ENCODE results near the gene SLC35E4.
A peak's percentile ranks its signal among the peaks of the same experiment; 100 is the strongest.
"Not testable (repeated sequence)": the region's sequence is repeated elsewhere in the genome, so short reads cannot be mapped to it uniquely, and the experiment has no call there.

The SLC35E4 gene, protein sequence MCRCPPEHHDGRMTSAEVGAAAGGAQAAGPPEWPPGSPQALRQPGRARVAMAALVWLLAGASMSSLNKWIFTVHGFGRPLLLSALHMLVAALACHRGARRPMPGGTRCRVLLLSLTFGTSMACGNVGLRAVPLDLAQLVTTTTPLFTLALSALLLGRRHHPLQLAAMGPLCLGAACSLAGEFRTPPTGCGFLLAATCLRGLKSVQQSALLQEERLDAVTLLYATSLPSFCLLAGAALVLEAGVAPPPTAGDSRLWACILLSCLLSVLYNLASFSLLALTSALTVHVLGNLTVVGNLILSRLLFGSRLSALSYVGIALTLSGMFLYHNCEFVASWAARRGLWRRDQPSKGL

DNA sequence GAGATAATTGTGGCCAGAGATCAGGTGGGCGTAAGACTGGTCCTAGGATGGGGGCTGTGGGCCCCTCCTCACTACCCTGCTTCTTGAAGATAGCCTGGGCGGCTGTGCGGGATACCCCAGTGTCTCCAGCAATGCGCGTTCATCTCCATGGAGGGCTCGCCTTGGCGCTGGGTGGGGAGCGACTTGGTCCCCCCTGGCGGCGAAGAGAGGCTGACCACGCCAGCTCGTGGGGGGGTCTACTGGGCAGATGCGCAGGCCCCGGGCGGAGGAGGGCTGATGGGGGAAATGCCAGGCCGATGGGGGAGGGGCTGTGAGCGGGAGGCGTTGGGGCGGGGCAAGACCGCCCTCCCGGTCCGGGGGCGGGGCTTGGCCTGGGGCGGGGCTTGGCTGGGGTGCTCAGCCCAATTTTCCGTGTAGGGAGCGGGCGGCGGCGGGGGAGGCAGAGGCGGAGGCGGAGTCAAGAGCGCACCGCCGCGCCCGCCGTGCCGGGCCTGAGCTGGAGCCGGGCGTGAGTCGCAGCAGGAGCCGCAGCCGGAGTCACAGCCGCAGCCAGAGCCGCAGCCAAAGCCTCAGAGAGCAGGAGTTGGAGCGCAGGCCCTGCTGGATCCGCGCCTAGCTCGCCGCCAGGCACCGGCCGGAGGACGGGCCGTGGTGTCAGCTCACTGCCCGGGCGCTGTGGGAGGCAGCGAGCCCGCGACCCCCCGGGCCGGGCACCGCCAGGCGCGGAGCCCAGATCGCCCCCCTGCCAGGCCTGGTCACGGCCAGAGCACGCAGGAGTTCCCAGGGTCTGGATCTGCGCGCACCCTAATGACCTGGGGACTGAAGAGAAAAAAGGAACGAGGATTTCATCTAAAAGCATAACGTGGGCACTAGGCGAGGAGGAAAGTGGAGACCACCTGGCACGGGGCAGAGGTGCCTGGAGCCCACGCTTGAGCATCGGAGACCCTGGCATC lies at the start of gene SLC35E4:
Gene SLC35E4, plus strand, starts transcription at position 509 of the 953 bp plus-strand sequence. CDS start 670 bp downstream, outside the sequence.
- DNase-seq: peak; percentile 66 to 89

DNA sequence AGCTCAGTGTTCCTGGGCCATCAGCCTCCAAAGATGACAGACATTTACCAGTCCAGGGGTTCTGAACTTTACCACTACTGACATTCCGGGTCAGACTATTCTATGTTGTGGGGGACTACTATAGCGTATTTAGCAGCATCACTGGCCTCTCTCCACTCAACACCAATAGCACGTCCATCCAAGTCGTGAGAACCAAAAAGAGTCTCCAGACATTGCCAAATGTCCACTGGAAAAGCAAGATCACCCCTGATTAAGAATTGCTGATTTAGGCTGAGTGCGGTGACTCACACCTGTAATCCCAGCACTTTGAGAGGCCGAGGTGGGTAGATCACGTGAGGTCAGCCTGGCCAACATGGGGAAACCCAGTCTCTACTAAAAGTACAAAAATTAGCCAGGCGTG lies 49.2 kb upstream of the SLC35E4 start:
- no peak for DNase-seq

DNA sequence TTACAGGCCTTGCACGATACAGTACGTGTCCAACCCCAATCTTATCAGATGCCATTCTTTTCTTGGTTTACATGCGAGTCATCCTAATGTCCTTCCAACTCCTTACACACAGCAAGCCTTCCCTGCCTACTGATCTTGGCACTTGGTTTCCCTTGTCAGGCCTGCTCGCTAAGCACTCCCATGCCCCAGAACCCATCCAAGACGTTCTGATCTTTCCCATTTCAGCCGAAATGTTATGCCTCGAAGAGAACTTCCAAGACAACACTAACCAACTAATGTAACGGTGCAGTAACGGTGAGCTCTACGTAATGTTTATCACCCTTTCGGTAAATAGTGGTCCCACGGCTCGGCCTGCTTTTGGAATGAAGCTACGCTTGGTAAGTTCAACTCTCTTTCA lies 44.4 kb upstream of the SLC35E4 start:
- DNase-seq: no peak

DNA sequence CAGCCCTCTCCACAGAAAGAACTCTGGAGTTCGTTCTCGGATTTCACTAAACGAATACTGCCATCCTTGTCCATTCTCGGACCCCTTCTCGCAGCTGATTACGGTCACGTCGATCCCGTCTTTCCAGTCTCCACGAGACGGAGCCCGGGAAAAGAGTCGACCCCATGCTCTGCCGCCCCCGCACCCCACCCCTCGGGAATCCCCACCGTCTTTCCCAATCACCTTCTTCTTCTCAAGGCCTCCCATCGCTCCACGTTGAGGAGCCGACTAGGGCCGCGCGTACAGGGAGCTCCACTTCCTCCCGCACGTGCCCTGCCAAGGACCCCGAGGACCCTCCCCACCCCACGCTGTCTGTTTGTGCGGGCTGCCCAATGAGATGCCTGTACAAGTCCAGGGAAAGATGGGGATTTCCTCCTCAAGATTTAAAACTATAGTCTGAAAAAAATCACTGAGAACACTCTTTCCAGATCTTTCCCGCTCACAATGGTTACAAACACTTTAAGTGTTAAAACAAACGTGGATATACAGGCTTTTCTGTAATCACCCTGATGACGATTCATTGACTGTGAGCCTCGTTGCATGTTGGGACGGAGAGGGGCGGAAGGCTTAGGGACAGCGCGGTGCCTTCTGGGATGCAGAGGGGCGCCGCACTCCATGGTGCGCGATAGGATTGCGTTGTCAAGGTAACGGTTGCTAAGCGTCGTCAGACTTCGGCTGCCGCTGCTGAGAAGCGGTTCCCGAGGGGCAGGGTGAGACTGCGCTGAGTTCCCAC lies 43.8 kb upstream of the SLC35E4 start, which contains the start of gene PES1:
Gene PES1, minus strand, starts transcription at position 323 of the 772 bp plus-strand sequence. Its CDS starts 77 bp downstream, at position 246.
- DNase-seq: peak; percentile 75 to 98

DNA sequence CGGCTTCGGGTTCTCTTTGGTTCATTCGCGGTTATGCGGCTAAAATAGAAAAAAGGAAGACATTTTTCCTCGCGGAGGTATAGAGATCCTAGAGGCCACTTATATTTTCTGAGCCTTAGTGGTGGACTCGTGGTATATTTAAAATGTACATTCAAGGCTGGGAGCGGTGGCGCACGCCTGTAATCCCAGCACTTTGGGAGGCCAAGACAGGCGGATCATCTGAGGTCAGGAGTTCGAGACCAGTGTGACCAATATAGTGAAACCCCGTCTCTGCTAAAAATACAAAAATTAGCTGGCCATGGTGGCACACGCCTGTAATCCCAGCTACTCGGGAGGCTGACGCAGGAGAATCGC lies 43.2 kb upstream of the SLC35E4 start:
- not testable (repeated sequence) for DNase-seq

DNA sequence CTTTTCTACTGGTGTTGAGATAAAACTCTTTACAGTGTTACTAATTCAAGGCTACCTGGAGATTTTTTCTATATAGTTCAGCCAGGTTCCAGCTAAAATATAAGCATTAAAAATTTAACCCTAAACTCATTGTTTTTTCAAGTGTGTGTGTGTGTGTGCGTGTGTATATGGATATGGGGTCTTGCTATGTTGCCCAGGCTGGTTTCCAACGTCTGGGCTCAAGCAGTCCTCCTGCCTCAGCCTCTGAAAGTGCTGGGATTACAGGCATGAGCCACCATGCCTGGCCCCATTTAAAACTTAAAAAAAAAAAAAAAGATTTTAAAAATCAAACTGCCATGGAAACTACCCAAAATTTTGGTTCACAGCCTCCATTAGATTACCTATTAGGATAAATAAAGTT lies 39.4 kb upstream of the SLC35E4 start:
- DNase-seq: no peak

DNA sequence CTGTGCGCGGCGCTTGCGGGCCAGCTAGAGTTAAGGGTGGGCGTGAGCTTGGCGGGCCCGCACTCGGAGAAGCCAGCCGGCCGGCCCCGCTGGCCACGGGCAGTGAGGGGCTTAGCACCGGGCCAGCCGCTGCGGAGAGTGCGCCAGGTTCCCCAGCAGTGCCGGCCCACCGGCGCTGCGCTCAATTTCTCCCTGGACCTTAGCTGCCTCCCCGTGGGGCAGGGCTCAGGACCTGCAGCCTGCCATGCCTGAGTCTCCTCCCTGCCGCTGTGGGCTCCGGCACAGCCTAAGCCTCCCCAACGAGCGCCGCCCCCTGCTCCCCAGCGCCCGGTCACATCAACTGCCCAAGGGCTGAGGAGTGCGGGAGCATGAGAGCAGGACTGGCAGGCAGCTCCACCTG lies 38.7 kb upstream of the SLC35E4 start:
- DNase-seq: no peak

DNA sequence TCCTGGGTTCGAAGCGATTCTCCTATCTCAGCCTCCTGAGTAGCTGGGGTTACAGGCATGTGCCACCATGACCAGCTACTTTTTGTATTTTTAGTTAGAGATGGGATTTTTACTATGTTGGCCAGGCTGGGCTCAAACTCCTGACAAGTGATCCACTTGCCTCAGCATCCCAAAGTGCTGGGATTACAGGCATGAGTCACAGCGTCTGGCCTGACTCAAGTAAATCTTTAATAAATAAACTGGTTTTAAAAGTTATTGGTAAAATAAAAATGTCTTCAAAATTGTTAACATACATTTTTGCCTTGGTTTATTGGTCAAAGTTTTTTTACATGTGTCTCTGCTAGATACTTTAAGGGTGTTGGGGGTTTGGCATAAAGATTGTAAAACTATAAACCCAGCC lies 36.6 kb upstream of the SLC35E4 start:
- no peak for DNase-seq

DNA sequence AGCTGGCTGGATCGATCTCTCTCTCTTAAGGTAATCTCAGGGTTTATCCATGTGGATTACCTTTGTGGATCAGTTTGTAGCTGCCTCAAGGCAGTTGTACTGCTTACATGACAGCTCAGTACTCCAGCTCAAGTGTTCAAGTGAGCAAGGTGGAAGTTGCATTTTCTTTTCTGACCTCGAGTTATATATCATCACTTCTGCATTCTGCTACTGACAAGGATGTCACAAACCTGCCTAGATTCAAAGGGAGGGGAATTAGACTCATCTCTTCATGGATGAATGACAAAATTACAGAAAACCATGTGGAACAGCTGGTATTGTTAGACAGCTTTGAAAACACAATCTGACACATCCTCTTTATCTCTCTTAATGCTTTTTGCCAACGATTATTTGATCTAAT lies 34.7 kb upstream of the SLC35E4 start:
- no peak for DNase-seq

DNA sequence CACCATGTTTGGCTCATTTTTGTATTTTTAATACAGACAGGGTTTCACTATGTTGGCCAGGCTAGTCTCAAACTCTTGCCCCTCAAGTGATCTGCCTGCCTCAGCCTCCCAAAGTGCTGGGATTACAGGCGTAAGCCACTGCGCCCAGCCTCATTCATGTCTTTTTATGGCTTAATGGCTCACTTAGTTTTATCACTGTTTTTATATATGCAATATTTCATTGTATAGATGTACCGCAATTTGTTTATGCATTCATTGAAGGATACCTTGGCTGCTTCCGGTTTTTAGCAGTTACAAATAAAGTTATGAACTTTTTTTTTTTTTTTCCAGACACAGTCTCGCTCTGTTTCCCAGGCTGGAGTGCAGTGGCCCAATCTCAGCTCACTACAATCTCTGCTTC lies 34.1 kb upstream of the SLC35E4 start:
- no peak for DNase-seq

DNA sequence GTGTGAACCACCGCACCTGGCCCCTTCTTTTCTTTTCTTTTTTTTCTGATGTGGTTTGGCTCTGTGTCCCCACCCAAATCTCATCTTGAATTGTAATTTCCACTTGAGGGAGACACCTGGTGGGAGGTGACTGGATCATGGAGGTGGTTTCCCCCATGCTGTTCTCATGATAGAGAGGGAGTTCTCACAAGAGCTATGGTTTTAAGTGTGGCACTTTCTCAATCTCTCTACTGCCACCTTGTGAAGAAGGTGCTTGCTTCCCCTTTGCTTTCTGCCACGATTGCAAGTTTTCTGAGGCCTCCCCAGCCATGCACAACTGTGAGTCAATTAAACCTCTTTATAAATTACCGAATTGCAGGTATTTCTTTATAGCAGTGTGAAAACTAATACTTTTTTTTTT lies 33.5 kb upstream of the SLC35E4 start:
- DNase-seq: peak in 1 of 2 donors; percentile 10

DNA sequence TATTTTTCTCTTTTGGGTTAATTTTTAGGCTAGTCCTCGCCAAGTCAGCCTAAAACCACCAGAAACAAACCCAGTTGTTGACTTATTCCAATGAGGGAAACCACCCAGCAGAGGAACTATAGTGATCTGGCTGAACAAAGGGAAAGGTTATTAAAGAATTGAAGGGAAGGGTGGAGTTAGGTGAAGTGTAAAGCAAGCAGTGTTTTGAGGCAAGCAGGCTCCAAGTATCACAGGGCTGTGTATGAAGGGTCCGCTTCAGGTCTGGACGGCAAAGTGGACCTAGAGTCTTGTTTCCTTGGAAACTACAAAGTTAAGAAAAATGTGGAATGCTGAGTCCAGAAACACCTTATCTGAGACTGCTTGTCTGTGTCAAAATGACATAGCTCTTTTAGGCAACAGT lies 31.8 kb upstream of the SLC35E4 start:
- DNase-seq: no peak

DNA sequence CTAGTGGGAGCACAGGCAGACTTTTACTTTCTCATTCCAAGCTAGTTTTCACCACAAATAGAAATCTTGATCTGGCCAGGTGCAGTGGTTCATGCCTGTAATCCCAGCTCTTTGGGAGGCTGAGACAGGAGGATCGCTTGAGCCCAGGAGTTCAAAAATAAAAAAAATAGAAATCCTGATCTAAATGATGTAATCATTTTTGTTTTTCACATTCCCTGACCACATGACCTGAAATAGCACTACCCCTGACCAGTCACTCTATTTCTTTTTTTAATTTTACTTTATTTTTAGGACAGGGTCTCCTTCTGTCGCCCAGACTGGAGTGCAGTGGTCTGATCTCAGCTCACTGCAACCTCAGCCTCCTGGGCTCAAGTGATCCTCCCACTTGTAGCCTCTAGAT lies 30.9 kb upstream of the SLC35E4 start:
- DNase-seq: no peak

DNA sequence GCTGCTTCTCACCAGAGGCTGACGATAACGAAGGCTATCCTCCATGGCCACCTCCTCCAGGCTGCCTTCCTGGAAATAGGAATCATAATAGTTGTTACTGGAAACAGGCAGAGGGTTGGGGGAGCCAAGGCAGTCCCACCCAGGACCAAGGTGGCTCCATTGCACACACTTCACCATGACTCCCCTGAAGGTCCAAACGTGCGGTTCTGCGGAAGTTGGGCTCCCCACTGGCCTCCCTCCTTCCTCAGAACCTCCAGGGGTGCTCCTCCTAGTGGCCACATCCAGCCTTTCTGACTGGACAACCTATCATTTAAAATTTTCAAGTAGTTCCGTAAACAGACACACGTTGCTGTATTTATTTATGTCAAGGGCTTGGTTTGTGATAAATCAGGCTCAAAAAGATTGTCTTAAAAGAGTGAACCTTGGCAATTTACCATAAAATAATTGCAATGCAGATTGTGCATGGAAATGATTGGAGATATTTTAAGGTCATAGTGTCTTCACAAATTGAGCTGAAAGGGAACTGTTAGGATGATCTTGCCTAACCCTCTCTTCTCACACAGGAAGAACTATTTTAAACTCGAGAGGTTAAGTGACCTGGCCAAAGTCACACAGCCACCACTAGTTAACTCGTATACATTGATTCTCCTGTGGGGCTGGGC lies 30.0 kb upstream of the SLC35E4 start:
- peak in 1 of 2 donors; percentile 17 for DNase-seq

DNA sequence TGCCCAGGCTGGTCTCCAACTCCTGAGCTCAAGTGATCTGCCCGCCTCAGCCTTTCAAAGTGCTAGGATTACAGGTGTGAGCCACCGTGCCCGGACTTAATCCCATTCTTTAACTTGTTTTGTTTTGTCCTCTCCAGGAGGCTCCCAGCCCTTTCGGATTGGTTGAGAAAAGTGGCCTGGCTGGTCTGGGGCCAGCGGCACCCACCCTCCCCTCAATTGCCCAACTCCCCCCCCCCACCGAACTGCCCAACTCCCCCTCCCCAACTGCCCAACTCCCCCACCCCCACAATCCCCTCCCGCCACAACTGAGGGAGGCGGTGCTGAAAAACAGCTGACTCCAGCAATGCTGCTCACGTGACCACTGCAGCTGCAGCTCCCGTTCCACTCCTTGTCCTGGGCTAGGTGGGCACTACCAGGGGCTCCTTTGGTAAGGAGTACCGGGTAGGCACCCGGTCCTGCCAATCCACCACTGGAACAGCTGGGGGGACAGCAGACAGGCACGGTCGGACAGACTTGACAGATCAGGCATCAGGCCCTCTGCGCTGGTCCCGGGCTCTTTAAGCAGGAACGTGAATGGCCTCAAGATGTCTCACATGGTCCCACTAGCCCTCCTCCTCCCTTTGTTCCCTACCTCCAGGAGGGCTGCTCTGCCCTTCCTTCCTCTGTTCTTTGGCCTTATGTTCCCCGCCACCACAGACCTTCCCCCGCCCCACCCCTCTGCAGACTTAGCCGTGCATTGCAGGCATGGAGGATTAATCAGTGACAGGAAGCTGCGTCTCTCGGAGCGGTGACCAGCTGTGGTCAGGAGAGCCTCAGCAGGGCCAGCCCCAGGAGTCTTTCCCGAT lies 28.9 kb upstream of the SLC35E4 start, which contains the start of gene TCN2:
Gene TCN2, plus strand, starts transcription at position 720 of the 845 bp plus-strand sequence. CDS start 158 bp downstream, outside the sequence.
- peak; percentile 17 to 50 for DNase-seq

DNA sequence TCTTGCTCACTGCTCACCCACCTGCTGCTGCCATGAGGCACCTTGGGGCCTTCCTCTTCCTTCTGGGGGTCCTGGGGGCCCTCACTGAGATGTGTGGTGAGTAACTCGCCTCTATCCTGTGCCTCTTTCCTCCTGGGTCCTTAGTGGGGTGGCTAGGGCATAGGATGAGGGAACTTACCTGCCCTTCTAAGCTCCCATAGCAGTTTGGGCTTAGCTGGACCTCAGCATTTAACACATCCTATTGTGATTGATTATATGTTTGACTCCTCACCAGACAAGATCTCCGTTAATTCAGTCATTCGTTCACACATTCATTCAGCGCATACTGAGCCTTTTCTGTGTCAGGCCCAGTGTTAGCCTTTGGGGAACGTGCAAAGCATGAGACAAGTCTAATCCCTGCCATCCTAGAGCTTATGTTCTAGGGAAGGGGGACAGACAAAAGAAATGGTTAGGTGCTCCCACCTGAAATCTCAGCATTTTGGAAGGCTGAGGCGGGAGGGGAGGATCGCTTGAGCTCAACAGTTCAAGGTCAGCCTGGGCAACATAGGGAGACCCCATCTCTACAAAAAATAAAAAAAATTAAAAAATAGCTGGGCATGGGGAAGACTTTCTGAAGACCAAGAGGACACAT lies 28.2 kb upstream of the SLC35E4 start:
- DNase-seq: no peak

DNA sequence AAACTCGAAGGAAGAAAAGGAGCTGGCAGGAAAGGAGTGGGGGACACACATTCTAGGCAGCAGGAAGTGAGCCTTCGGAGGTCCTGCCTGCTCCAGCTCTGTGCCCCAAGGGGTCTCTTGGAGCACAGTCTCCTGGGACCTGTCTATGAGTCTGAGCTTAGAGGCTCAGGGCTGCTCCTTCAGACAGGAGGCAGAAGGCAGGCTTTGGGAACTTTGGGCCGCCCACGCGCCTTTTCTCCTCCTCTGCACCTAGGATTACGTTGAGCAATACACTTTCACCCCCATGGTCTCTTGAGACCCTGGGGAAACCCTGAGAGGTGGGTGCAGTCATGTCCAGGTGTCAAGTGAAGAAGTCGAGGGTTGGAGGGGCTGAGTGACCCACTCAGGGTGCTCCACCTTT lies 27.6 kb upstream of the SLC35E4 start:
- no peak for DNase-seq

DNA sequence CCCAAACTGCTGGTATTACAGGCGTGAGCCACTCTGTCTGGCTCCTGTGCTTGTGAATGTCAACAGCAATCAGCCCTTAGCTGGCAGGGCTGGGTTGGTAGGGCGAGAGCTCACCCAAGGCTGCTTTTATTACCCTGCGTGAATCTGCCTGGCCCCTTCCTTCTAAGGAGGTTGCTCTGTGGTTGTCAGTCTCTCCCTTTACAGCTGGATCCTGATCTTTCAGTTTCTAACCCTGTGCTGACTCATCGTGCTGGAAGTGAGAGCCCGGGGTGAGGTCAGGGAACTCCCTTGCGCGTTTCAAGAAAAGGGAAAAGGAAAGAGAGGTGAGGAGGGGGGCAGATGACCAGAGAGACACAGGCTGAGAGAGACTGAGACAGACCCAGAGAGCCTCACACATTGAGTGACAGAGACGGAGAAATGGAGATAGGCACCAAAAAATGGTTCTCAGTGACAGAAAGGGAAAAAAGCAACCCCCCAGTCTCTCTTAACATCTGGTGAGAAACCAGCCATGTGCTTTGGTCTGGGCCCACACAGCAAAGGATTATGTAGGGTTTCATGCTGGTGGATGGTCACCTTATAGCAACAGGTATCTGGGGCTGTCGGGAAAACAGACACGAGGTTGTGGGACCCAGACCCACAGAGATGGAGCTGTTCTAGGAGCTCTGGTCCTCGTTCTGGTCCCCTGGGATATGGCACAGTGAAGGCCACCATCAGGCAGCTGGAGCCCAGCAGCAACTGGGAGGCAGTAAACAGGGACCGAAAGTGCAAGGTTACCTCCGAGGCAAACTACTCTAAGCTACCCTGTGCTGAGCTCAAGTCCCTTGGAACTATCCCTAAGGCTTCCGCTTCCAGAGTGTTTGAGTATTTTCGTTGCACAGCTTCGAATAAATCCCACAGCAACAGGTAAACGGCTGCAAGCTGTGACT lies 26.1 kb upstream of the SLC35E4 start:
- peak; percentile 29 to 86 for DNase-seq

DNA sequence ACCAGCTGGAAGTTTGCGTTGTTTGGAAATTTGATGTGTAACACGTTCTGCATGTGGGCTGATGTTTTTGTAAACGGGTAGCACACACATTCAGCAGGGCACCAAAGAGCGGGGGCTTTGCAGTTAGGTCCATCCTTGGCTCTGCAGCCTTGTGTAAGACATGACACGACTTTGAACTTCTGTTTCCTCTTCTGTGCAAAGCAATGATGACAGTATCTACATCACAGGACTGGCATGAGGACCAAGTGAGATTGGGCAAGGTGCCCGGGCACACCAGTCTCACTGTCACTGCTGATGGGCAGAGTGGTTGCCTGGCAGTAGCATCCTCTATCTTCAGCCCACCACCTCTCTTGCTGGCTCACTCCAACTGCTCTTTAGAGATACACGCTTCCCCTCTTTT lies 25.3 kb upstream of the SLC35E4 start:
- peak in 1 of 2 donors; percentile 12 for DNase-seq

DNA sequence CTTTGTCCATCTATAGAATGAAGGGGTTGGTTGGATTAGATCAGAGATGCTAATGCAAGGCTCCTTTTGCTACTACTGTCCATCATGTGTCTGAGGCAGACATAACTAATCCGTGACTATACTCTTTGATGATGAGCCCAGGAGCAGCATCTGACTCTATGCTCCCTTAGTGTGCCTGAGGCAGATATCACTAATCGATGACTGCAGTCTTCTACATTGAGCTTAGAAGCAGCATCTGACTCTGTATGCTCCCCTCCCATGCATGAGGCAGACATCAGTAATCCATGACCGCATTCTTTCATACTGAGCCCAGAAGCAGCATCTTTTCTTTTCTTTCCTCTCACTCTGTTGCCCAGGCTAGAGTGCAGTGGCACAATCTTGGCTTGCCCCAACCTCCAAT lies 24.4 kb upstream of the SLC35E4 start:
- DNase-seq: no peak
